ENCODE measurements around the gene KRT3.

DNA sequence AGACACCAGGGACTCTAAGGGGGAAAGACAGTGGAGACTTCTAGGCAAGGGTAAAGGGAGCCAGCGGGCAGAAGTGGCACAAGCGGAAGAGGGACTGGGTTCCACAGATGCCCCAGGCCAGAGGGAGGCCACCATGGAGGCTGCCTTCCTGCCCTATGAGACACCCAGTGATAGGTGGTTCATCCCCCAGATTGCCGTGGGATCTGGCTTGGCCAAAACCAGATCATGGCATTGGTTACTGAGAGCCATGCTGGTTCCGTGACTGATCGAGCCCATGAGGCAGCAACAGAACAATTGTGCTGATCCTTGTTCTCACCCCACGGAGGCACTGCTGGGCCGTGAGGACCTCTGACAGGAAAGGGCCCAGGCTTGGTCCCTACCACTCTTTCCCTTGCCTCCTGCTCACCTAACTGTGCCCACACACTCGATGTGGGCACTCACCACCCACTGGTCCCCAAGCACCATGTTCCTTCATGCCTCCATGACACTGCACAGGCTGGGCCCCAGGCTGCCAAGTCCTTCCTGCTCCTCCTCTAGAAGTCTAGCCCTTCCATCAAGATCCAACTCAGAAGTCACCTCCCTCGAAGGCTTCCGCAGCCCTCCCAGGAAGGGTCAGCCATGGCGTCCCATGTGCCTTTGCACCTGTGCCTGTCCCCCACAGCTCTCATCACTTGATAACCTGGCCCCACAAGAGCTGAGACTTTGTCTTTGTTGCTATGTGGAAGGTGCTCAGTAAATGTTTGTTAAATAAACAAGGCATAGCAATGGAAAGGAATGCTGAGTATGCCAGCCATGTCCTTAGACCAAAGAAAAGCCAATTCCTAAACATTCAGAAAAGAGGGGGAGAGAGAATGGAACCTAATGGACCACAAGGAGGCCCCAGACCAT lies 30.9 kb upstream of the KRT3 start:
- TF ChIP-seq, protein P1, sequence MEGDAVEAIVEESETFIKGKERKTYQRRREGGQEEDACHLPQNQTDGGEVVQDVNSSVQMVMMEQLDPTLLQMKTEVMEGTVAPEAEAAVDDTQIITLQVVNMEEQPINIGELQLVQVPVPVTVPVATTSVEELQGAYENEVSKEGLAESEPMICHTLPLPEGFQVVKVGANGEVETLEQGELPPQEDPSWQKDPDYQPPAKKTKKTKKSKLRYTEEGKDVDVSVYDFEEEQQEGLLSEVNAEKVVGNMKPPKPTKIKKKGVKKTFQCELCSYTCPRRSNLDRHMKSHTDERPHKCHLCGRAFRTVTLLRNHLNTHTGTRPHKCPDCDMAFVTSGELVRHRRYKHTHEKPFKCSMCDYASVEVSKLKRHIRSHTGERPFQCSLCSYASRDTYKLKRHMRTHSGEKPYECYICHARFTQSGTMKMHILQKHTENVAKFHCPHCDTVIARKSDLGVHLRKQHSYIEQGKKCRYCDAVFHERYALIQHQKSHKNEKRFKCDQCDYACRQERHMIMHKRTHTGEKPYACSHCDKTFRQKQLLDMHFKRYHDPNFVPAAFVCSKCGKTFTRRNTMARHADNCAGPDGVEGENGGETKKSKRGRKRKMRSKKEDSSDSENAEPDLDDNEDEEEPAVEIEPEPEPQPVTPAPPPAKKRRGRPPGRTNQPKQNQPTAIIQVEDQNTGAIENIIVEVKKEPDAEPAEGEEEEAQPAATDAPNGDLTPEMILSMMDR (conservative IDR thresholded peaks at IDR 0.05; ENCODE audit: low read depth, low read length), result no peak
- no peak for TF ChIP-seq EZH2 (IDR thresholded peaks at IDR 0.05; ENCODE audit: borderline replicate concordance, low read depth, low read length, poor library complexity, severe bottlenecking)
